ENCODE measurements around the gene ZNF775.

Gene ZNF775

DNA sequence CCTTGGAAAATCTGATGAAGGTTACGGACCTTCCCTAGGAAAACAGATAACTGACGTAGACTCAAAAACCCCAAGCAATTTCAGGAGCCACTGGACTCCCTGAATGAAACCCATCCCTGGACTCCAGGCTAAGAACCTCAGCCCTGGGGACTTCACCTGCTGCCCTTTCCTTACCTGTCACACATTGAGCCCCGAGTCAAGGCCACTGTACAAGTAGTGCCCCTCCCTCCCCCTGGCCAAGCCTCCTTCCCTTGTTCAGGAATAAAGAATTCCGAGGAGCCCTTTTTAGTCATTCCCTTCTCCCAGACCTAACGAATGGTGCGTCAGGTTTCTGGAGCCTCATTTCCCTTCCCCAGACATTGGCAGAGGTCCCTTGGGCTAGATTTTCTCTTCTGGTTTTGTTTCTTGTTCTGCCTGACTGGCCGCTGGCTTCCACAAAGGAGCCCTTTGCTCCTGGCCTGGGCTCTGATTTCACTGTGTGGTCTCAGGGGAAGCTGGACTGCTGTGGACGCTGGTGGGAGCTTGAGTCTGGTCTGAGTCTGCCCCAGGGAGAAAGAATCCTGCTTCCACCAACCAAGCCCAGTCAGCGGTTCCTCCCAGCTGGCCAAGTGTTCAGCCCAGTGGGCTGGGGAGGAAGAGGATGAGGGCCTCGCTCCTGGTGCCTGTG lies 31.7 kb downstream of the ZNF775 start:
- in situ Hi-C loops (cut with MboI; ENCODE audit: low sequenced_read_pairs) = no loop called here

DNA sequence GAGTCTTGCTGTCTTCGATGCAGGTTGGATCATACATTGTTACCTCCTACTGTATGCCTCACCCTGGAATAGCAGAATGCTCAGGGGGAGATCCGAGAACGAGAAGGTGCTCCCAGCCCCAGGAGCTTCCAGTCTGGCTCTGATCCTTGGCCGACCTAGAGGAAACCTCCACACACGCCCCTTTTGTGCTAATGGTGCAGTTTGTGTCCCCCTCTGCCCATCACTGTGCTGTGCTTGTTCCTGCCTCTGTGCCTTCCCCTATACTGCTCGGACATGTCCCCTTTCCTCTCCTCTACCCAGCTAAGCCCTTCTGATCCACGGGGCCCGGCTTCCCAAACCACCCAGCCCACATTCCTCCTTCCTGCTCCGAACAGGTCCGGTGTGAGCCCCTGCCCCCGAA lies 32.5 kb downstream of the ZNF775 start:
- in situ Hi-C loops (cut with MboI; ENCODE audit: low sequenced_read_pairs) = no loop called here

DNA sequence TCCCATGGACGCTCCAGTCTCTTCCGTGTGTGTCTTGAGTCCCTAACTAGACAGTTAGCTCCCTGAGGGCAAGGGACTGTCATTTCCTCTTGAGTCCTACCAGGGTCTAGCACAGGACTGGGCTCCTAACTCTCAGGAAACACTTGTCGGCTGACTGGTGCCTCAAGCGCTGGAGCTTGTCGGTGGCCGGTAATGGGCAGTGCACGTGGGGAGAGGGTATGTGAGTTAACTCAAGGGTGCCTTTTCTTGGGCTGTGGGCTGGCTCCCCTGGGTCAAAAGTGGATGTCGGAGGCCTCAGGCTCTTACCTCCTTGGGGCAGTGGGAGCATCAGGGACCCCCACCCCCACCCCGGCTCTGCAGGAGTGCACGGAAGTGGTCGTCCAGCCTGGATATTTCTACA lies 32.9 kb downstream of the ZNF775 start:
- in situ Hi-C loops (cut with MboI; ENCODE audit: low sequenced_read_pairs) = no loop called here

DNA sequence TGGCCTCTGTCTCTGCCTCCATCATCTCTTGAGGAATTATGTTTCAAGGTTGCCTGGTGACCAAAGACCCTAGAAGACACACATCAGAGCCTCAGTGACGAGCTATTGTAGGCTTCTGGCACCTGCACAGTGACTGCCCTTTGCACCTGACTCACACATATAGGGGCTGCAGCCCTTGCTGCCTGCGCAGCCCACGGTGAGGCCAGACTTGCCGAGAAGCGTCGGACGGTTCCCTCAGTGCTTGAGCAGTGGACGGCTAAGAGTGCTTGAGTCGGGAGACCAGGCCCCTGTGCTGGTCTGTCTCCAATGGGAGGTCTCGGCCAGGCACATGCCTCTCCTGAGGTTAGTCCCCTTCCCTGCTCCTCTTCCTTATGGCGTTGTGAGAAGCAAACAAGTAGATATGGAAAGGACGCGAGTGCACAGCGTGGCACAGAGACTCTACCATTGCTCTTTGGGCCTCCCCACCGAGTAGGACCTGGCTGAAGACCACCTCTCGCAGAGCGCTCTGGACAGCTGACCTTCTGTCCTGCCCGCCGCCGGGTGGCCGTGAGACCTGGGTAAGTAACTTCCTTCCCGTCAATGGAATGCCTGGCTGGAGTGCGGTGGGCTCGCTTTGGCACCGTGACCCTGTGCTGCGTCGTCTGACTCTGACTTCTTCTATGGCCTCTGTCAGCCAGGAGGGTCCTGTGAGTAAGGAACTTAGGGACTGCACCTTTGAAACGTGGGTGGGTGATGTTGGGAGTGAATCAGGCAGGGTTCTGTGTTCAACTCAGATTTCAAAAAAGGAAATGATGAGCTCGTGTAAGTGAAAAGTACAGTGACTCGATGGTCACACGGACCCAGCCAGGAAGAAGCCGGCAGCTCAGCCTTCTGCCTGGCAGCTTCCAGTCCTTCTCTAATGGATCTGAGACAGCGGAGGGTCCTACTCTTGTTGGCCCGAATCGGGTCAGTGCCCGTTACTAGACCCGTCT lies 33.7 kb downstream of the ZNF775 start:
- in situ Hi-C loops (cut with MboI; ENCODE audit: low sequenced_read_pairs) = no loop called here

DNA sequence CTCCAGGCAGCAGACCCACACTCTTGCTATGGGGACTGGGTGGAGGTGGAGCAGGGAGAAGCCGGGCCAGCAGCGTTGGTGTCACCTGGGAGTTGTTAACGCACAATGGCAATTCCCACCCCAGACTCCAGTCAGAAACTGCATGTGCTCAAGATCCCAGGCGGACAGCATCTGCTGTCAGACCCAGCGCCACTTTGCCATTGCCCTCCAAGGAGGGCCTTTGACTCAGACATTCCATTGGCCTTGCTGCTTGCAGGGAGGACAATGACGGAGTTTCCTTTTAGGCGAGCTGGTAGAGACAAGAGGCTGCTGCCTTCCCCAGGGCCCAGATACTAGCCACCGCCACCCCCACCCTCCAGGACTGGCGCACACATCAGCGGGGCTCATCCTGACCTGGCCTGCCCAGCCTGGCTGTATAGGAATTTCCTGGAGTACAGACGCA lies 34.5 kb downstream of the ZNF775 start:
- in situ Hi-C loops (cut with MboI; ENCODE audit: low sequenced_read_pairs) = no loop called here

DNA sequence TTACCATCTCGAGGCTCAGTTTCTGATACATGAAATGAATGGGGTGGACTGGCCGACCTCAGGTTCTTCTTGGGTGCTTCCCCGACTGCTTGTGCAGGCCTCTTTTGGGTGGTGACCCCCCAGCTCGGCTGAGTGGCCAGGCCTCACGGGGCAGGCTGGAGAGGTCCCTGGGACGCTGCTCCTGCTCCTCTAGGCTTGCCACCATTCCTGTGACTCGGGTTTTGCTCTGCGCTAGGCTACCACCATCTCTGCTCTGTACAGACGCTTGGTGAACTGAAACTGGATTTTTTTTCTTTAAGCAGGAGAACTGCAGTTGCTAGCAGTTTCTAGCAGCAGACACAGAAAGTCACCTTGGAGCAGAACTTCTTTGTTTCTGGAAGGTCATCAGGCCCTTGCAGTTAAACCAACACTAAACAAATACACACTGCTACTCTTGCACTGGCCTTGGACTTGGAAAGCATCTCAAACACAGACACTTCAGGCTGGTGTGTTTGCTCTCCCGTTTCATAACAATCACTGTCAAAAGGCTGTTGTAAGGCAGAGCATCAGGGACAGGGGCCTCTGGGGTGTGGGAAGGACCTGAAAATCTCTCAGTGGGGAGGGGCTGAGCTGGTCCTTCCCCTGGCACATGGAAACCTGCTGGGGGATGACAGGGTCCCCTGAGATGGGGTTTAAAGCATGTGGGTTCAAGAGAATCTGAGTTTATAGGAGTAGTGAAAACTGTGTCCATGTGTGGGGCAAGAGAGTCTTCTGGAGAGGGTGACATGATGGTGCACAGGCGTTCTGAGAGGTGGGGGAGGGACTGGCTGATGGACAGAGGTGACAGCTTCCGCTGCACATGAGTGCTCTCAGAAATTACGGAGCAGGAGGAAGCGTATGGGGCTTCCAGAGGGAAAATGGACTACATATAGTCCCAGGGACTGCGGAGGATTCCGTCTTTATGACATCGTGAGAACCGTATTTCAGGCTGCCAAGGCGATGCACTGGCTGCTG lies 36.3 kb downstream of the ZNF775 start:
- in situ Hi-C loops (cut with MboI; ENCODE audit: low sequenced_read_pairs) = no loop called here

DNA sequence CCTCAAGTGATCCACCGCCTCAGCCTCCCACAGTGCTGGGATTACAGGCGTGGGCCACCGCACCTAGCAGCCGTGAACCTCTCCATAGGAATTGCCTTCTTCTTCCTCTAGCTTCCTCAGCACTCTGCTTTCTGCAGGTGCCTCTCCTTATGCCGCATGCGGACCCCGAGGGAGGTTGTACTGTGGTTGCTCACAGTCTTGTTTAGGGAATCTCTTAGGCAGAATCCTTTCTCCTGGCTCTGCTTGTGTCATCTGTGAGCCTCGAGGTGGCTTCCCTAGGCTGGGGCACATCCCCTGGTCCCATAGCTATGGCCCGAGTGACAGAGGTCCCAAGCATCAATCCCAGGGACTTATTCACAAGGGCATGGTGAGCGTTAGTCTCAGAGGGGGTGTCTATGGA lies 38.1 kb downstream of the ZNF775 start:
- in situ Hi-C loops (cut with MboI; ENCODE audit: low sequenced_read_pairs) = no loop called here

DNA sequence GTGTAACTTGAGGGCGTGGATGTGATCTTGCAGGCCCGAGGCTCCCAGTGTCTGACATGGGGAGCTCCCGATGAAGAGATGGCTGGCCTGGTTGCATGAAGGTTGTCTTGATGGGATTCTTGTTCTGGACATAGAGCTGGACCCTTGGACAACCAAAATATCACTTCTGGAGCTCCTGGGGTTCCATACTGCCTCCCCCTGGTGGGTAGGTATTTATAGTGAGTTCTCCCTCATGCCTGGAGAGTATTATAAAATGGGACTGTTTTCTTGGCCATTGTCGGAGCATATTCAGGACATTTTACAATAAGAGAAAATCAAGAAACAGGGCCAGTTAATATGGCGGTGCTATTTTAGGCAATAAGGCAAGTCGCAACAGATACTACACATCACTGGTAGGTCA lies 38.7 kb downstream of the ZNF775 start:
- in situ Hi-C loops (cut with MboI; ENCODE audit: low sequenced_read_pairs) = no loop called here

DNA sequence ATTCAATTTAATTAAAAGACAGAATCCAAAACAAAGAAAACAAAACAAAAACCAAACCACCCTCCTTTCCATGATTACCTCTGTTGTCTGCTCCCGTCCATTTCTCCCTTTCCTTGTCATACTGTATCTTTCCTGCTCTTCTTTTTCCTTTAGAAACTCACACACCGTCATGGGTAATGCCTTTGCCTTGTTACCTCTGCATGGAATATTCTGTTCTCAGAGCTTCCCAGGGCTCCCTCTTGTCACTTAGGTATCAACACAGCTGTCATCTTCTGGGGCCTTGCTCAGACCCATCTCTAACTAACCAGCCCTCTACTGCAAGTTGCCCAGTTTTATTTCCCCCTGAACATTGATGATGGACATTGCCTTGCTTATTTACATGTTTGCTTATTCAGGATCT lies 41.1 kb downstream of the ZNF775 start:
- in situ Hi-C loops (cut with MboI; ENCODE audit: low sequenced_read_pairs) = no loop called here

DNA sequence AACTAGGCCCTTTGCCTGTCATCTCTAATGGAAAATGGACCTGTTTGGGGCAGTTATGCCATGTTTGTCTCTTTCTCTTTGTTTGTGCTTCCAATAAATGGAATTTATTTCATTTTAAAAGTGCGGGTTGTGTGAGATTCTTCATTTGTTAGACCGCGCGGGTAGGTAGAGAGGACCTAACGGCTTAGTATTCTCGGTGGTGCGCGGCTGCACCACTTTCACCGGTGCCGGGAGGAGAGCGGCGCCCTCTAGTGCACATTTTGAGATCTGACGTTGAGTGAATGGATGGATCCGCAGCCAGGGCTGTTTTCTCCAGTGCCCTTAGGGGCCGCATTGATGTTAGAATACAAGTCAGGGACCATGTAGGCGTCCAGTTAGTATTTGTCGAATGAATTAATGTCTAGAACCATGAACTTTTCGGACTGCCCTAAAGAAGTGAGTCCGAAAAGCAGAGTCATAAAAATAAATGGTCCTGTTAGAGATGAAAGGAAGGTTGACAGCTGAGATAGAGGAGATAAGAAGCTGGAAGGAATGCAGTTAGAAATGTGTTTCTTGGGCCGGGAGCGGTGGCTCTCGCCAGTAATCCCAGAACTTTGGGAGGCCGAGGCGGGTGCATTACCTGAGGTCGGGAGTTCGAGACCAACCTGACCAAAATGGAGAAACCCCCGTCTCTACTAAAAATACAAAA lies 42.0 kb downstream of the ZNF775 start:
- in situ Hi-C loops (cut with MboI; ENCODE audit: low sequenced_read_pairs) = no loop called here

DNA sequence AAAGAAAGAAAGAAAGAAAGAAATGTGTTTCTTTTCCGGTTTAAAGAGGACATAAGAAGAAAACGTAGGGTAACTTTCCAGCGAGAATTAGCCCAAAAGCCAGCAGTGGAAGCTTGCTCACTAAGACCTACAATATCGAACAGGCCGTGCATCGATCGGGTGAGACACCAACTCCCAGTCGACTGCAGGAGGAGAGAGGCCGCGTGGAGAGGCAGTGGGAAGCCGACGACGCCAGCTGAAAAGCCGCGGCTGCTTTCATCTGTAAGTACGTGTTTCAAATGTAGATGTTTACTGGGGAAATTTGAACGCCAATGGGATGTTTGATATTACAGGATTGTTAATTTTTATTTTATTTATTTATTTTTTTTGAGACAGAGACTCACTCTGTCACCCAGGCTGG lies 42.7 kb downstream of the ZNF775 start:
- in situ Hi-C loops (cut with MboI; ENCODE audit: low sequenced_read_pairs) = no loop called here

DNA sequence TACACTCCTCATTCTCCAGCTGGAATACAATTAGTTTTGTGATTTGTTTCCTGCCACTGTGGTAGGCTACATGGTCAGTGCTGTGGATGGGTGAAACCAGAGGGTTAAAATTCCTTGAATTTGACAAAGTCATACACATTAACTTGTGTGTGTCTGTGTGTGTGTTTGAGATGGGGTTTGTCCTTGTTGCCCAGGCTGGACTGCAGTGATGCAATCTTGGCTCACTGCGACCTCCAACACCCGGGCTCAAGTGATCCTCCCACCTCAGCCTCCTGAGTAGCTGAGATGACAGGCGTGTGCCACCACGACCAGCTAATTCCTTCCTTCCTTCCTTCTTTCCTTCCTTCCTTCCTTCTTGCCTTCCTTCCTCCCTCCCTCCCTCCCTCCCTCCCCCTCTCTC lies 46.5 kb downstream of the ZNF775 start:
- in situ Hi-C loops (cut with MboI; ENCODE audit: low sequenced_read_pairs) = no loop called here

DNA sequence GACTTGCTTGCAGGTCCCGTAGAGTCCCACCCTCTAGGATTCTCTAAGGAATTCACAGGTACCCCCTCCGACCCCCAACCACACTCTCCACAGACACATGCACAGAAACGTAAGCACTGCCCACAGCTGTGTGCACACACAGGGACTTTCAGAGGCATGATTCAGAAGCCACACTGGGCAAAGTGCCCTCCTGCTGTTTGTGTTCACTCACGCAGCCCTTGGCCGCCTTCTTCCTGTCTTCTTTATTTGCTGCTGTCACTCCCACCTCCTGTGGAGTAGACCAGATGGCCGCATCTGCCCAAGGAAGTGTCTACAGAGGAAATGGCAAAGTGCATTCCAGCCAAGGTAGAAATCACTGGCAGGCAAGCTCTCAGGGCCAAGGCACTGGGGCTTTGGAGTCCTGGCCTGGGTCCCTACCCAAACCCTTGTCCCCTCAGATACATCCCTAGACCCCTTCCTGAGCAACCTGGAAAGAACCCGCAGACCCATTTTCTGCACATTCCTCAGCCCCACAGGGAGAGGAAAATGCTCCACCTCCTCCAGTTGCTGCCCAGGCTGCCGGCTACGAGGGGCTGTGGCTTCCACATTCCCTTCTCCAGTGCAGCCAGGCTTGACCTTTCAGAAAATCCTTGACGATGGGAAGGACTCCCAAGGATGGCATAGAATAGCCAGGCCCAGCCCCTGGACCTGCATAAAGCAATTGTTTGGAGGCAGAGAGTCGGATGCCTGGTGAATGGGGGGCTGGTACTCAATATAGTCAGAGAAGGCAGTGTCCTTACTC lies 49.7 kb downstream of the ZNF775 start:
- in situ Hi-C loops (cut with MboI; ENCODE audit: low sequenced_read_pairs) = no loop called here

DNA sequence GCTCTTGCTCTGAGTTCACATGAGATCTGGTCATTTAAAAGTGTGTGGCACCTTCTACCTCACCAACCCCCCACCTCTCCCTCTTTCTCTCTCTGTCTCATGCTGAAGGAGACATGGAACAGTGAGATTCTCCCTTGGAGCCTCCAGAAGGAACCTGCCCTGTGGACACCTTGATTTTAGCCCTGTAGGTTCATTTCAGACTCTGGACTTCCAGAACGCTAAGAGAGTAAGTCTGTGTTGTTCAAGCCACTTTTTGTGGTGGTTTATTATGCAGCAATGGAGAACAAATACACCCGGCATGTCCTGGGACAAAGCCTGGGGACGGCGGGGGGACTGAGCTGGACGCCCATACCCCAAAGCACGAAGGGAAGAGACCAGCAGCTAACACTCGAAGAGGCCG lies 50.6 kb downstream of the ZNF775 start:
- in situ Hi-C loops (cut with MboI; ENCODE audit: low sequenced_read_pairs) = no loop called here

DNA sequence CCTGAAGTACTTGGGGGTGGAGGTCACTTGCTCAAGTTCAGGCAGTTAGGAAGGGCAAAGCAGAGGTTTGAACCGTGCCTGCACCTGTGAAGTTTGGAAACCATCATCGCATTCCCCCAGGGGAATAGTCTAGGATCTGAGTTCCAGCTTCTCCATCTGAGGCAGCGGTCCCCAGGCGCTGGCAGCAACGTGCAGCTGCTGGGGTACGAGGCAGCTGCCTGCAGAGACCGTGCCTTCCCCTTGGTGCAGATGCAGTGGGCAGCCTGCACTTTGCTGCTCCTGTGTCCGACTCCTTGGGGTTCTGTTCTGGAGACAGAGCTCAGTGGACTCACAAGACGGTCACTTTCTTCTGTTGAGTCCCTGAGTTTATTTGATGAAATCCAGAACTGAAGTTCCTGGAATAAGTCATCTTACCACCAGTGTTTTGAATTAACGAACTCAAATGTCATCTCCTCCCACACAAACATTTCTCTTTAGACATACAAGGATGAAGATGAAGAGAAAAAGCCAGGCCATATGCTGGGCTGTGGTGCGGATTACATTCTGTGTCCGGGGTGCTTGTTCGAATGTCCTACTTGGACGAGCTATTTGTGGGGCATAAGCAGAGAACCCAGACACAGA lies 51.4 kb downstream of the ZNF775 start:
- in situ Hi-C loops (cut with MboI; ENCODE audit: low sequenced_read_pairs) = no loop called here

DNA sequence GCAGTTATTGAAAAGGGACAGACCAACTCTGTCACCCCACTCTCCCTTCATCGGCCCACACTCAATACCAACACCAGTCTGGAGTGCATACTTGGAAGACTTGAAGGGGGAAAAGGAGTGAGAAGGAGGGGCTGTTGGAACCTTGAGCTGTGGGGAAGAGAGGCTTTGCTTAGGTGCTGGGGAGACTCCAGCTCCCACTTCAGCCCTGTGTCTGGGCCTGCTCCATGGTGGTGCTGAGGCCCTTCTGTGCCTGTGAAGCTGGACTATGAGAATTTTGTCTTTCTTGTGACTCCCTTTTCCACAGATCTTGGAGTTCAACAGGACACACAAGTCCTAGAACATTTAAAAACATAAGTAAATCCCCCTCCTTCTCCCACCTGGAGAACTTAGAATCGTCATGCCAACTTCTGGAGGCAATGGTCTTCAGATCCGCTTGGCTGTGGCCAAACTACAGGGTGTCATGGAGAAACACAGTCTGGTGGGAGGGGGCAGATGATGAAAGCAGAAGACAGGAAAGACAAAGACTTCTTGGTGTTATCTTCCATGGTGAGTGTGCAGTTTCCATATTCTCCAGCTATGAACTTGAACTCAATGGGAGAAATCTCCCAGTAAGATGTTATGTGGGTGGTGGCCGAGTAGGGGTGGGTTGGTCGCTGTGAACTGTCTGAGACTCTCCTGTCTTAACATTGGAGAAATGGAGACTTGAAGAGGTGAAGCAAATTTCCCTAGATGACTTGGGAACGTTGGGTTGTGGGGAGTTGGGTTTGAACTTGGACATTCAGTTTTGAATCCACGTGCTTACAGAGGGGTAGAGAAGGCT lies 52.9 kb downstream of the ZNF775 start:
- in situ Hi-C loops (cut with MboI; ENCODE audit: low sequenced_read_pairs) = no loop called here

DNA sequence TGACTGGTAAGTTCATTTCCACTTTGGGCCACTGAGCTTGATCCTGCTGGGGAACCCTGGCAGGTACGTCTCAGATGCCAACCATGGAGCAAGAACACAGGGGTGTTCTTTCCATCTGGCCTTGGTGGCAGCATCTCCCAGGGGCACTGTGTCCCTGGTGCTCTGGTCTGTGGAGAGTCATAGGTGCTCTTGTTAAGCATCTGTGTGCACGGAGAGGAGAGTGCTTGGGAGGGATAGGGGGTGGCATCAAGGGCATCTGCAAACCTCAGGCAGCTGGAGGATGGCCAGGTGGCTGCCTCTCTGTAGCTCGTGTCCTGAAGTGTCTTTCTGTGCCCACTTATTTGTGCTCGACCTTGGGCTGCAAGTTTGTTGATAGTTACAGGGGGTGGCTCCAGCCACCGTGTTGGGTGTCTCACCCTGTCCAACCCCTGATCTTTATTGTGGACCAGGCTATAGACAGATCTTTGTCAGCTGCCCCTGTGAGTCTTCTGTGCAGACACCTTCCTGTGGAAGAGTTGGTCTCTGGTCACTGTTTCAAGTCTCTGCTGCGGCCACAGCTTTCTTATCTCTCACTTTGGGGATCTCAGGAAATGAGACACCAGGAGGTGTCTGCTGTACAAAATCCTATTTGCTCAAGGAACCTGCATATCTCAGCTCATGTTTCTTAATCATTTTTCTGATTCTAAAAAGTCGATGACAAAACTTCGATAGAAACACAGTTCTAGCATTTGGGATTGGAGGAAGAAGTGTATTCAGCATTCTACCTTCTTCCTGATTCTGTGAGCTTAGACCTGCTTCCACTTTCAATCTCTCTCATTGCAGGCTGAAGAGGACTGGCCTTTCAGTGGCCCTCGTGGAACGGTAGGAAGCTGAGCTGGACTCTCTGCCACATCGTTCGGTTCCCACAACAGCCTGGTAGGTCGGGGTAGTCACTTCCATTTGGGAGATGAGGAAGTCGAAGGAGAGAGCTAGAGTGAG lies 54.1 kb downstream of the ZNF775 start:
- in situ Hi-C loops (cut with MboI; ENCODE audit: low sequenced_read_pairs) = no loop called here
